OCI-LY7 (cell line): Measurements from ENCODE around the gene WDR38.

Experiments used
- EZH2phosphoT487 ChIP-seq: fragments of 200-600 bp; sonication (generic); IDR thresholded peaks from 2 replicates; pipeline ENCODE4 v1.6.1; 2018; ENCODE audit warnings: low read depth, borderline replicate concordance, mild to moderate bottlenecking, mixed run types, antibody characterized with exemption, low read length, moderate library complexity, mixed read lengths
- TF ChIP-seq, protein P1 (sequence below): fragments of 200-600 bp; sonication (generic); conservative IDR thresholded peaks from 2 replicates; pipeline ENCODE4 v1.5.1; 2014; ENCODE audit warnings: mild to moderate bottlenecking, antibody characterized with exemption, low read length, moderate library complexity, mixed read lengths

DNA sequence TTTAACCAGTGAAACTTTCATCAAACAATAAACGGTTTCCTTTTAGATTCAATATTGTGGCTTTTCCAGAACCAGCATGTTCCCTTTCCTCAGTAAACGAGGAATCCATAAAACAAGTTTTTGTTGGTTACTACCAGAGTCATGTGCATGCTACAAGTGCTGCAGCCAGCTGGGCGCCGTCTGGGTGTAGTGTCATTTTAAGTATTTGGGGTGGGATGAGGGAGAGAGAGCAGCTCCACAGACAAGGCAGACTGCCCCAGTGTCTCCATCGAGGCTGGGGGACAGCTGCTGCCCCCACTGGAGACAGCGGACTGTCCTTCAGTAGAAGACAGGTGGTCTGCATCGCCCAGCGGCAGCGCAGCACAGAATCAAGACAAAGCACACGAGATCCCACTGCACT lies 26.0 kb downstream of the WDR38 start:
- TF ChIP-seq EZH2phosphoT487, result no peak
- TF ChIP-seq, protein P1, sequence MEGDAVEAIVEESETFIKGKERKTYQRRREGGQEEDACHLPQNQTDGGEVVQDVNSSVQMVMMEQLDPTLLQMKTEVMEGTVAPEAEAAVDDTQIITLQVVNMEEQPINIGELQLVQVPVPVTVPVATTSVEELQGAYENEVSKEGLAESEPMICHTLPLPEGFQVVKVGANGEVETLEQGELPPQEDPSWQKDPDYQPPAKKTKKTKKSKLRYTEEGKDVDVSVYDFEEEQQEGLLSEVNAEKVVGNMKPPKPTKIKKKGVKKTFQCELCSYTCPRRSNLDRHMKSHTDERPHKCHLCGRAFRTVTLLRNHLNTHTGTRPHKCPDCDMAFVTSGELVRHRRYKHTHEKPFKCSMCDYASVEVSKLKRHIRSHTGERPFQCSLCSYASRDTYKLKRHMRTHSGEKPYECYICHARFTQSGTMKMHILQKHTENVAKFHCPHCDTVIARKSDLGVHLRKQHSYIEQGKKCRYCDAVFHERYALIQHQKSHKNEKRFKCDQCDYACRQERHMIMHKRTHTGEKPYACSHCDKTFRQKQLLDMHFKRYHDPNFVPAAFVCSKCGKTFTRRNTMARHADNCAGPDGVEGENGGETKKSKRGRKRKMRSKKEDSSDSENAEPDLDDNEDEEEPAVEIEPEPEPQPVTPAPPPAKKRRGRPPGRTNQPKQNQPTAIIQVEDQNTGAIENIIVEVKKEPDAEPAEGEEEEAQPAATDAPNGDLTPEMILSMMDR, result no peak
